ENCODE measurements around the gene VILL.
"Not testable (repeated sequence)": the region's sequence is repeated elsewhere in the genome, so short reads cannot be mapped to it uniquely, and the experiment has no call there.

Gene VILL

GRCh38 chr3:37986479-37987314 is 3.9 kb upstream of the VILL start:
- no peak for DNase-seq (ENCODE audit: low read depth, low spot score)
- Histone ChIP-seq H3K4me3 (ENCODE audit: insufficient read length, low read depth) (no peak overlapping the region), H3K9ac (ENCODE audit: insufficient read length, low read depth) (no peak overlapping the region), H3K4me1 (ENCODE audit: insufficient read depth, insufficient read length) (no peaks in the 10 kb centered on the region), H3K9me3 (ENCODE audit: insufficient read depth, low read length) (no peaks in the 10 kb centered on the region), H3K36me3 (ENCODE audit: insufficient read depth, insufficient read length, low read length) (peaks cover 12% of the 10 kb centered on the region), H3K27me3 (ENCODE audit: insufficient read depth, insufficient read length) (no peaks in the 10 kb centered on the region)
- TF ChIP-seq ZNF274 (IDR thresholded peaks at IDR 0.05; ENCODE audit: low read depth, low read length) (no peak), YY1 (IDR thresholded peaks at IDR 0.05; ENCODE audit: insufficient read depth, insufficient read length) (no peak), SUZ12 (IDR thresholded peaks at IDR 0.05; ENCODE audit: extremely low read depth, insufficient read depth, insufficient read length) (no peak)

- Histone ChIP-seq H3K9ac (ENCODE audit: insufficient read length, low read depth) (no peak overlapping the region), H3K27me3 (ENCODE audit: insufficient read depth, insufficient read length) (no peaks in the 10 kb centered on the region), H3K9me3 (ENCODE audit: insufficient read depth, low read length) (no peaks in the 10 kb centered on the region), H3K4me1 (ENCODE audit: insufficient read depth, insufficient read length) (no peaks in the 10 kb centered on the region), H3K4me3 (ENCODE audit: insufficient read length, low read depth) (no peak overlapping the region), H3K36me3 (ENCODE audit: insufficient read depth, insufficient read length, low read length) (peaks cover 7% of the 10 kb centered on the region)
- no peak for DNase-seq (ENCODE audit: low read depth, low spot score)
- TF ChIP-seq ZNF274 (IDR thresholded peaks at IDR 0.05; ENCODE audit: low read depth, low read length) (no peak), YY1 (IDR thresholded peaks at IDR 0.05; ENCODE audit: insufficient read depth, insufficient read length) (no peak), SUZ12 (IDR thresholded peaks at IDR 0.05; ENCODE audit: extremely low read depth, insufficient read depth, insufficient read length) (no peak)
Measured at GRCh38 chr3:37987315-37987697, 3.3 kb upstream of the VILL start.

GRCh38 chr3:37987751-37988179 is 2.8 kb upstream of the VILL start:
- Histone ChIP-seq H3K4me1 (ENCODE audit: insufficient read depth, insufficient read length) (no peaks in the 10 kb centered on the region), H3K9ac (ENCODE audit: insufficient read length, low read depth) (no peak overlapping the region), H3K9me3 (ENCODE audit: insufficient read depth, low read length) (no peaks in the 10 kb centered on the region), H3K27me3 (ENCODE audit: insufficient read depth, insufficient read length) (no peaks in the 10 kb centered on the region), H3K4me3 (ENCODE audit: insufficient read length, low read depth) (no peak overlapping the region), H3K36me3 (ENCODE audit: insufficient read depth, insufficient read length, low read length) (peaks cover 5% of the 10 kb centered on the region)
- TF ChIP-seq SUZ12 (IDR thresholded peaks at IDR 0.05; ENCODE audit: extremely low read depth, insufficient read depth, insufficient read length) (no peak), YY1 (IDR thresholded peaks at IDR 0.05; ENCODE audit: insufficient read depth, insufficient read length) (no peak), ZNF274 (IDR thresholded peaks at IDR 0.05; ENCODE audit: low read depth, low read length) (no peak)
- DNase-seq (ENCODE audit: low read depth, low spot score), result no peak

GRCh38 chr3:37988376-37988775 is 2.2 kb upstream of the VILL start:
- not testable (repeated sequence) for H3K9me3 ChIP-seq (ENCODE audit: insufficient read depth, low read length); H3K4me1 ChIP-seq (ENCODE audit: insufficient read depth, insufficient read length); H3K9ac ChIP-seq (ENCODE audit: insufficient read length, low read depth); DNase-seq (ENCODE audit: low read depth, low spot score); H3K36me3 ChIP-seq (ENCODE audit: insufficient read depth, insufficient read length, low read length); H3K27me3 ChIP-seq (ENCODE audit: insufficient read depth, insufficient read length); H3K4me3 ChIP-seq (ENCODE audit: insufficient read length, low read depth)

GRCh38 chr3:37988931-37989525 is 1.6 kb upstream of the VILL start:
- H3K9ac ChIP-seq (ENCODE audit: insufficient read length, low read depth), result no peak overlapping the region
- H3K9me3 ChIP-seq (ENCODE audit: insufficient read depth, low read length), result no peaks in the 10 kb centered on the region
- H3K27me3 ChIP-seq (ENCODE audit: insufficient read depth, insufficient read length), result no peaks in the 10 kb centered on the region
- no peak for DNase-seq (ENCODE audit: low read depth, low spot score)
- no peak overlapping the region for H3K4me3 ChIP-seq (ENCODE audit: insufficient read length, low read depth)
- peaks cover 5% of the 10 kb centered on the region for H3K36me3 ChIP-seq (ENCODE audit: insufficient read depth, insufficient read length, low read length)
- H3K4me1 ChIP-seq (ENCODE audit: insufficient read depth, insufficient read length), result no peaks in the 10 kb centered on the region
- no peak for TF ChIP-seq SUZ12 (IDR thresholded peaks at IDR 0.05; ENCODE audit: extremely low read depth, insufficient read depth, insufficient read length)
- TF ChIP-seq ZNF274 (IDR thresholded peaks at IDR 0.05; ENCODE audit: low read depth, low read length), result no peak
- no peak for TF ChIP-seq YY1 (IDR thresholded peaks at IDR 0.05; ENCODE audit: insufficient read depth, insufficient read length)

- TF ChIP-seq SUZ12 (IDR thresholded peaks at IDR 0.05; ENCODE audit: extremely low read depth, insufficient read depth, insufficient read length), result no peak
- no peak for TF ChIP-seq YY1 (IDR thresholded peaks at IDR 0.05; ENCODE audit: insufficient read depth, insufficient read length)
- TF ChIP-seq ZNF274 (IDR thresholded peaks at IDR 0.05; ENCODE audit: low read depth, low read length), result no peak
- Histone ChIP-seq H3K9ac (ENCODE audit: insufficient read length, low read depth) (no peak overlapping the region), H3K4me3 (ENCODE audit: insufficient read length, low read depth) (no peak overlapping the region), H3K27me3 (ENCODE audit: insufficient read depth, insufficient read length) (no peaks in the 10 kb centered on the region), H3K4me1 (ENCODE audit: insufficient read depth, insufficient read length) (no peaks in the 10 kb centered on the region), H3K9me3 (ENCODE audit: insufficient read depth, low read length) (no peaks in the 10 kb centered on the region), H3K36me3 (ENCODE audit: insufficient read depth, insufficient read length, low read length) (no peaks in the 10 kb centered on the region)
- DNase-seq (ENCODE audit: low read depth, low spot score), result no peak
Measured at GRCh38 chr3:37989821-37990480, 635 bp upstream of the VILL start.

- Histone ChIP-seq H3K27me3 (ENCODE audit: insufficient read depth, insufficient read length) (no peaks in the 10 kb centered on the region), H3K9me3 (ENCODE audit: insufficient read depth, low read length) (no peaks in the 10 kb centered on the region), H3K9ac (ENCODE audit: insufficient read length, low read depth) (no peak overlapping the region), H3K36me3 (ENCODE audit: insufficient read depth, insufficient read length, low read length) (no peaks in the 10 kb centered on the region), H3K4me1 (ENCODE audit: insufficient read depth, insufficient read length) (no peaks in the 10 kb centered on the region), H3K4me3 (ENCODE audit: insufficient read length, low read depth) (no peak overlapping the region)
- DNase-seq (ENCODE audit: low read depth, low spot score), result no peak
- no peak for TF ChIP-seq SUZ12 (IDR thresholded peaks at IDR 0.05; ENCODE audit: extremely low read depth, insufficient read depth, insufficient read length)
- no peak for TF ChIP-seq ZNF274 (IDR thresholded peaks at IDR 0.05; ENCODE audit: low read depth, low read length)
- no peak for TF ChIP-seq YY1 (IDR thresholded peaks at IDR 0.05; ENCODE audit: insufficient read depth, insufficient read length)
Measured at GRCh38 chr3:37991109-37991508, 523 bp downstream of the VILL start.
